HG02840 (cell line): Measurements from ENCODE around the gene DDX43.
"Not testable (repeated sequence)": the region's sequence is repeated elsewhere in the genome, so short reads cannot be mapped to it uniquely, and the experiment has no call there.

Source experiments
- ATAC-seq: cut with Tn5 transposase; IDR thresholded peaks from one replicate; pipeline ENCODE4 v1.9.1; 2021; ENCODE audit warnings: mild to moderate bottlenecking, moderate library complexity, moderate number of reproducible peaks; ENCODE audit not compliant: unreplicated experiment, low FRiP score

Gene DDX43

GRCh38 chr6:73394577-73395354, at the start of gene DDX43:
Gene DDX43, plus strand, starts transcription at chr6:73394828. Its CDS starts 78 bp downstream, at chr6:73394906.
- ATAC-seq = peak; percentile 80

GRCh38 chr6:73348550-73349204, 46.0 kb upstream of the DDX43 start:
- no peak for ATAC-seq

- ATAC-seq = no peak
These were observed 45.3 kb upstream of the DDX43 start for GRCh38 chr6:73349311-73349710.

GRCh38 chr6:73353636-73354593, 40.7 kb upstream of the DDX43 start, which contains the start of gene DPPA5:
Gene DPPA5, minus strand, starts transcription at chr6:73354276. Its CDS starts 51 bp downstream, at chr6:73354225.
- ATAC-seq = no peak

GRCh38 chr6:73362358-73362757, 32.3 kb upstream of the DDX43 start, which contains the start of gene KHDC3L:
Gene KHDC3L, plus strand, starts transcription at chr6:73362658. Its CDS starts 72 bp downstream, at chr6:73362730.
- ATAC-seq = no peak

GRCh38 chr6:73362869-73363536, 31.6 kb upstream of the DDX43 start:
- ATAC-seq = no peak

GRCh38 chr6:73363537-73363875, 31.1 kb upstream of the DDX43 start:
- ATAC-seq = no peak

- no peak for ATAC-seq
These were observed 30.5 kb upstream of the DDX43 start for GRCh38 chr6:73364121-73364520.

- no peak for ATAC-seq
These were observed 30.1 kb upstream of the DDX43 start for GRCh38 chr6:73364549-73364948.

GRCh38 chr6:73367761-73368355, 26.8 kb upstream of the DDX43 start:
- ATAC-seq = no peak

- ATAC-seq = no peak
These were observed 26.0 kb upstream of the DDX43 start for GRCh38 chr6:73368675-73369074.

- no peak for ATAC-seq
These were observed 25.5 kb upstream of the DDX43 start for GRCh38 chr6:73369157-73369556.

- ATAC-seq = no peak
These were observed 25.1 kb upstream of the DDX43 start, which contains the start of gene OOEP for GRCh38 chr6:73369563-73369962. Gene OOEP, minus strand, starts transcription at chr6:73369897. Its CDS starts 105 bp downstream, at chr6:73369792.

- ATAC-seq = no peak
These were observed 22.6 kb upstream of the DDX43 start for GRCh38 chr6:73371984-73372383.

- ATAC-seq = no peak
These were observed 22.1 kb upstream of the DDX43 start for GRCh38 chr6:73372516-73372915.

- no peak for ATAC-seq
These were observed 19.4 kb upstream of the DDX43 start for GRCh38 chr6:73375216-73375615.

GRCh38 chr6:73377225-73377624, 17.4 kb upstream of the DDX43 start:
- ATAC-seq = no peak

- not testable (repeated sequence) for ATAC-seq
These were observed 13.1 kb upstream of the DDX43 start for GRCh38 chr6:73381531-73381930.

GRCh38 chr6:73382462-73383113, 12.0 kb upstream of the DDX43 start:
- ATAC-seq = no peak
